Neural progenitor cell (in vitro differentiated cells): ENCODE measurements around the gene SYMPK.

Source experiments
- CTCF ChIP-seq: fragments of 200-600 bp; sonication (generic); IDR thresholded peaks from 2 replicates; pipeline ENCODE4 v1.5.1; 2017; ENCODE audit warnings: antibody characterized with exemption, mild to moderate bottlenecking
- EZH2 ChIP-seq: fragments of 200-600 bp; sonication (generic); IDR thresholded peaks from 2 replicates; pipeline ENCODE4 v1.6.1; 2017; ENCODE audit warnings: antibody characterized with exemption, mild to moderate bottlenecking, moderate library complexity

- TF ChIP-seq CTCF (no peak), EZH2 (no peak)
Observed at GRCh38 chr19:45765702-45766295, 97.1 kb downstream of the SYMPK start.
